GM18858 (cell line): ENCODE measurements around the gene OR6C68.
"Not testable (repeated sequence)": the region's sequence is repeated elsewhere in the genome, so short reads cannot be mapped to it uniquely, and the experiment has no call there.

Experiments used
- ATAC-seq: cut with Tn5 transposase; IDR thresholded peaks from one replicate; pipeline ENCODE4 v1.9.1; 2021; ENCODE audit not compliant: unreplicated experiment

Gene OR6C68

GRCh38 chr12:55492078-55492477 lies at the start of gene OR6C68:
Gene OR6C68, plus strand, starts transcription at chr12:55492378. Its CDS starts 0 bp downstream, at chr12:55492378.
- no peak for ATAC-seq

GRCh38 chr12:55443776-55444175 lies 48.4 kb upstream of the OR6C68 start, which contains the start of gene OR6C2:
Gene OR6C2, plus strand, starts transcription at chr12:55444076. Its CDS starts 8,138 bp downstream, at chr12:55452214.
- ATAC-seq: no peak

- no peak for ATAC-seq
These were observed 46.8 kb upstream of the OR6C68 start for GRCh38 chr12:55445357-55445756.

GRCh38 chr12:55446326-55446725 lies 45.9 kb upstream of the OR6C68 start:
- no peak for ATAC-seq

- no peak for ATAC-seq
These were observed 43.4 kb upstream of the OR6C68 start for GRCh38 chr12:55448825-55449224.

- ATAC-seq: not testable (repeated sequence)
These were observed 27.3 kb upstream of the OR6C68 start for GRCh38 chr12:55464926-55465325.

- no peak for ATAC-seq
These were observed 24.3 kb upstream of the OR6C68 start for GRCh38 chr12:55467836-55468235.

GRCh38 chr12:55469291-55469690 lies 22.9 kb upstream of the OR6C68 start:
- ATAC-seq: no peak

- no peak for ATAC-seq
These were observed 21.9 kb upstream of the OR6C68 start, which contains the start of gene OR6C70 for GRCh38 chr12:55470088-55470829. Gene OR6C70, minus strand, starts transcription at chr12:55470138. Its CDS starts 0 bp downstream, at chr12:55470138.

- no peak for ATAC-seq
These were observed 19.9 kb upstream of the OR6C68 start for GRCh38 chr12:55472264-55472663.

GRCh38 chr12:55479136-55479535 lies 13.0 kb upstream of the OR6C68 start:
- ATAC-seq: not testable (repeated sequence)

- ATAC-seq: not testable (repeated sequence)
These were observed 7.9 kb upstream of the OR6C68 start for GRCh38 chr12:55484284-55484683.

GRCh38 chr12:55495490-55495889 lies 3.3 kb downstream of the OR6C68 start:
- ATAC-seq: no peak

- ATAC-seq: no peak
These were observed 7.1 kb downstream of the OR6C68 start for GRCh38 chr12:55499231-55499630.

GRCh38 chr12:55499810-55500252 lies 7.7 kb downstream of the OR6C68 start:
- ATAC-seq: no peak

GRCh38 chr12:55501601-55502000 lies 9.4 kb downstream of the OR6C68 start:
- ATAC-seq: no peak

- no peak for ATAC-seq
These were observed 23.5 kb downstream of the OR6C68 start for GRCh38 chr12:55515696-55516095.

- no peak for ATAC-seq
These were observed 24.2 kb downstream of the OR6C68 start for GRCh38 chr12:55516391-55516790.
